ENCODE data around the gene COL7A1.
"Not testable (repeated sequence)": the region's sequence is repeated elsewhere in the genome, so short reads cannot be mapped to it uniquely, and the experiment has no call there.

Gene COL7A1

GRCh38 chr3:48563382-48563918, 31.7 kb downstream of the COL7A1 start, which contains the start of gene UCN2:
UCN2 (minus strand) TSS chr3:48563781; CDS start chr3:48563124, 657 bp downstream.
- no peak for DNase-seq (ENCODE audit: low read depth)

GRCh38 chr3:48562367-48563095, 32.6 kb downstream of the COL7A1 start:
- no peak for DNase-seq (ENCODE audit: low read depth)

- DNase-seq (ENCODE audit: low read depth), result no peak
These were observed 33.9 kb downstream of the COL7A1 start for GRCh38 chr3:48561045-48561736.

- DNase-seq (ENCODE audit: low read depth), result no peak
These were observed 34.5 kb downstream of the COL7A1 start for GRCh38 chr3:48560648-48561018.

GRCh38 chr3:48558493-48559134, 36.5 kb downstream of the COL7A1 start:
- DNase-seq (ENCODE audit: low read depth), result no peak

- peak; percentile 99 for DNase-seq (ENCODE audit: low read depth)
These were observed 38.1 kb downstream of the COL7A1 start, which contains the start of gene PFKFB4 for GRCh38 chr3:48556796-48557626. PFKFB4 (minus strand) TSS chr3:48556803; CDS start chr3:48556777, 26 bp downstream.

GRCh38 chr3:48555949-48556795, 39.0 kb downstream of the COL7A1 start:
- DNase-seq (ENCODE audit: low read depth), result no peak

- DNase-seq (ENCODE audit: low read depth), result no peak
These were observed 39.7 kb downstream of the COL7A1 start for GRCh38 chr3:48555231-48555948.

GRCh38 chr3:48553886-48554845, 41.0 kb downstream of the COL7A1 start:
- no peak for DNase-seq (ENCODE audit: low read depth)

GRCh38 chr3:48553361-48553760, 41.8 kb downstream of the COL7A1 start:
- no peak for DNase-seq (ENCODE audit: low read depth)

GRCh38 chr3:48552111-48552951, 42.8 kb downstream of the COL7A1 start:
- no peak for DNase-seq (ENCODE audit: low read depth)

GRCh38 chr3:48551651-48552050, 43.5 kb downstream of the COL7A1 start:
- not testable (repeated sequence) for DNase-seq (ENCODE audit: low read depth)

- peak; percentile 78 for DNase-seq (ENCODE audit: low read depth)
These were observed 46.1 kb downstream of the COL7A1 start for GRCh38 chr3:48548729-48549705.

- DNase-seq (ENCODE audit: low read depth), result no peak
These were observed 47.0 kb downstream of the COL7A1 start for GRCh38 chr3:48548126-48548525.

GRCh38 chr3:48546203-48546829, 48.8 kb downstream of the COL7A1 start:
- DNase-seq (ENCODE audit: low read depth), result no peak

- DNase-seq (ENCODE audit: low read depth), result no peak
These were observed 51.0 kb downstream of the COL7A1 start for GRCh38 chr3:48544141-48544540.
